Lower leg skin (tissue), 4 donors: ENCODE results near the gene ALDH3B2. TPM values are rescaled to one million over a fixed set of nuclear protein-coding genes. Genes with fewer than 3 reads are reported as not detected.

Experiments used
- DNase-seq, 2 donors: peaks; one replicate each; pipeline ENCODE4 v3.0.0-alpha.2; 2019; ENCODE audit warnings: low spot score in 2 of 2
- H3K4me3 ChIP-seq: fragments of 200-600 bp; sonication (generic); 2 replicates; pipeline ENCODE4 v1.5.1; 2017; ENCODE audit warnings: mild to moderate bottlenecking, low read depth; ENCODE audit not compliant: poor library complexity, severe bottlenecking
- POLR2A ChIP-seq, 2 donors: fragments of 450-650 bp; IDR thresholded peaks; one replicate each; pipeline ENCODE4 v1.6.1; 2016 to 2017; ENCODE audit warnings: antibody characterized with exemption in 2 of 2, mild to moderate bottlenecking in 1 of 2, moderate library complexity in 1 of 2
- WGBS, 2 donors: methylation state at CpG; one replicate each; pipeline ENCODE4 v1.1.5; 2018; 5-methylcytosine and 5-hydroxymethylcytosine counted together
- intact Hi-C: fragments of 100-400 bp; cut with DNase I; formaldehyde crosslinking; loops from one replicate; pipeline ENCODE4 v1.15.0; 2023; ENCODE audit warnings: low total_unique reads
- total RNA-seq, 4 donors: library from RNA; depleted of rRNA; stranded (reverse); fragments of >200 nt; gene quantifications; one replicate each; pipeline ENCODE4 v1.1.0, GENCODE V29; 2016
- TF ChIP-seq, protein P1 (sequence below), 3 donors: fragments of 450-650 bp; IDR thresholded peaks; one replicate each; pipeline ENCODE4 v1.5.1; 2016; ENCODE audit warnings: antibody characterized with exemption in 3 of 3, mild to moderate bottlenecking in 3 of 3, moderate library complexity in 2 of 3

Gene ALDH3B2
- total RNA-seq, 4 donors from 2014 or later = 127 to 221 (median 170) TPM

DNA sequence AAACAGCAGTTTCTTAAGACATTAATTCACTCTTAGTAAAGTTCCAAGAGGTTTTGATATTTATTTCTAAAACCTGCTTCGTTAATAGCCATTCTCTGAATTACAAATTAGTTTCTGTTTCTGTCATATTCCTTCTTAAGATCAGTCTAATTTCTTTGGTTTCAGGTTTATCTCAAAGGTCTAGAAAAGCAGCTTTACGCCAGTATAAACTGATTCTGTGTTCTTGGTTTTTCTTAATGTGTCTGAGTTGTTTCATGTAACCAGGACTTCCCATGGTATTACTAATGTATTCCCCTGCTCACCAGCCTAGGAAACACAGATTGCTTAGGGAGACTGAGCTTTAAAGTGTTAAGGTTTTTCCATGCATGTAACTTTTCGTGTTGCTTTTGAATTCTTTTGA lies 17.1 kb downstream of the ALDH3B2 start:
- H3K4me3 ChIP-seq = no peak overlapping the region
- intact Hi-C loops = no loop called here
- TF ChIP-seq, protein P1, sequence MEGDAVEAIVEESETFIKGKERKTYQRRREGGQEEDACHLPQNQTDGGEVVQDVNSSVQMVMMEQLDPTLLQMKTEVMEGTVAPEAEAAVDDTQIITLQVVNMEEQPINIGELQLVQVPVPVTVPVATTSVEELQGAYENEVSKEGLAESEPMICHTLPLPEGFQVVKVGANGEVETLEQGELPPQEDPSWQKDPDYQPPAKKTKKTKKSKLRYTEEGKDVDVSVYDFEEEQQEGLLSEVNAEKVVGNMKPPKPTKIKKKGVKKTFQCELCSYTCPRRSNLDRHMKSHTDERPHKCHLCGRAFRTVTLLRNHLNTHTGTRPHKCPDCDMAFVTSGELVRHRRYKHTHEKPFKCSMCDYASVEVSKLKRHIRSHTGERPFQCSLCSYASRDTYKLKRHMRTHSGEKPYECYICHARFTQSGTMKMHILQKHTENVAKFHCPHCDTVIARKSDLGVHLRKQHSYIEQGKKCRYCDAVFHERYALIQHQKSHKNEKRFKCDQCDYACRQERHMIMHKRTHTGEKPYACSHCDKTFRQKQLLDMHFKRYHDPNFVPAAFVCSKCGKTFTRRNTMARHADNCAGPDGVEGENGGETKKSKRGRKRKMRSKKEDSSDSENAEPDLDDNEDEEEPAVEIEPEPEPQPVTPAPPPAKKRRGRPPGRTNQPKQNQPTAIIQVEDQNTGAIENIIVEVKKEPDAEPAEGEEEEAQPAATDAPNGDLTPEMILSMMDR (IDR thresholded peaks at IDR 0.05) = no peak
- TF ChIP-seq POLR2A (IDR thresholded peaks at IDR 0.05) = no peak
- 25 to 31% methylated on average over 3 of the region's 3 CpGs for WGBS, 2 donors
- DNase-seq = no peak

DNA sequence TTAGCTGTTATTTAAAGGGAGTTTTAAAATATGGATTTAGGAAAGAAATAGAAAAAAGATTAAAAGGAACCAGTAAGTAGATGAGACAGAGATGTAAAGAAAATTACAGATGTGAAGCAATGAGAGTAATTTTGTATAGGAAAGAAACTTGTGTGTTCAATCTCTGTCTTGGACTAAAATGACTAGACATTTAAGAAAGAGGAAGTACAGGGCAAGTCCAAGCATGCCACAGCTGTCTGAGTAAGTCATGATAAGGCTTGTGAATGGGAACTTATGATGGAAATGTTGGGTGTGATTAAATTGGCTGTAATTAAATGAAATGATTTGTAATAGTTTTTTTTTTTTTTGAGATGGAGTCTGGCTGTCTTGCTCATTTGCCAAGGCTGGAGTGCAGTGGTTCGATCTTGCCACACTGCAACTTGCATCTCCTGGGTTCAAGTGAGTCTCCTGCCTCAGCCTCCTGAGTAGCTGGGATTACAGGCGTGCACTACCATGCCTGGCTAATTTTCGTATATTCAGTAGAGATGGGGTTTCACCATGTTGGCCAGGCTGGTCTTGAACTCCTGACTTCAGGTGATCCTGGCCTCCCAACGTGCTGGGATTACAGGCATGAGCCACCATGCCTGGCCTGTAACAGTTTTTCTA lies 18.0 kb downstream of the ALDH3B2 start:
- DNase-seq = no peak
- WGBS, 2 donors = 49 to 50% methylated on average over 4 of the region's 4 CpGs
- intact Hi-C loops = no loop called here
- TF ChIP-seq, protein P1 (IDR thresholded peaks at IDR 0.05) = no peak
- no peak for TF ChIP-seq POLR2A (IDR thresholded peaks at IDR 0.05)
- no peak overlapping the region for H3K4me3 ChIP-seq

DNA sequence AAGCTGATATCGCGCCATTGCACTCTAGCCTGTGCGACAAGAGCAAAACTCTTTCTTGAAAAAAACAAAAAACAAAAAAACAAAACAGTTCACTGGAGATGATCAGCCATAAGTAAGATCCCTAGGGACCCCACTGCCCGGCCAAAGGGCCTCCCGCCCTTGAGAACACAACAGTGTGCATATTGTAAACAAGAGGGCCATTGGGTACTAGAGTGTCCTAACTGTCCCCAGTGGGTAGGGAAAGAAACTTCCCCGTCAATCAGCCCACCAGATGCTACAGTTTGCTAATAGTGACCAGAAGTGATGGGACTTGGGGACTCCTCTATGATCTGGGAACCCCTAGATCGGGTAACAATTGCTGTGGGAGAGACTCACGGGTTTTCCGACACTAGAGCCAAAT lies 20.2 kb downstream of the ALDH3B2 start:
- no peak overlapping the region for H3K4me3 ChIP-seq
- TF ChIP-seq, protein P1 (IDR thresholded peaks at IDR 0.05) = no peak
- no peak for TF ChIP-seq POLR2A (IDR thresholded peaks at IDR 0.05)
- intact Hi-C loops = no loop called here
- DNase-seq = peak in 1 of 2 donors; percentile 53
- 74 to 79% methylated on average over 9 of the region's 9 CpGs for WGBS, 2 donors

DNA sequence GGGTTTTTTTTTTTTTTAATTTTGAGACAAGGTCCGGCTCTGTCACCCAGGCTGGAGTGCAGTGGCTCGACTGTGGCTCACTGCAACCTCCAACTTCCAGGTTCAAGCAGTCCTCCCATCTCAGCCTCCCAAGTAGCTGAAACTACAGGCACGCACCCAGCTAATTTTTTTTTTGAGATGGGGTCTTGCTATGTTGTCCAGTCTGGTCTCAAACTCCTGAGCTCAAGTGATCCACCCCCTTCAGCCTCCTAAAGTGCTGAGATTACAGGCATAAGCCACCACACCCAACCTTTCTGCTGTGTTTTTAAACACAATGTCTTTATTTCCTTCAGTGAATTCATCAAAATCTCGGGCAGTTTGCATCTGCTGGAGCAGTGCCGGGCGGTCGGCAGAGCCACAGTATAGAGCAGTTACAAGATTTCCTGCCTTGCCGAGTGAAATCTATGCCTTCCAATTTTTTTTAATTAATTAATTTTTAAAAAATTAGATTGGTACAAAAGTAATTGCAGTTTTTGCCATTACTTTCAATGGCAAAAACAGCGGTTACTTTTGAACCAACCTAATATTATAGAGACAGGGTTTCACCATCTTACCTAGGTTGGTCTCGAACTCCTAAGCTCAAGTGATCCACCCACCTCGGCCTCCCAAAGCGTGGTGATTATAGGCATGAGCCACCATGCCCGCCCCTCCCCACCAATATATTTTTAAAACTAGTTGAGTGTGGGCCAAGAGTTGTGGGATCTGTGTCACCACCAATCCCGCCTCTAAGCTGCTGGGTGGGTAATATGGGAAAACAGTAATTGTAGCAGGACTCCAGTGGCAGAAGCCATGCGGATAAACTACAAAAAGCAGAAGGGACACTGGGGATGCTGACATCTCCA lies 21.2 kb downstream of the ALDH3B2 start:
- no peak overlapping the region for H3K4me3 ChIP-seq
- intact Hi-C loops = no loop called here
- WGBS, 2 donors = 78 to 80% methylated on average over 15 of the region's 15 CpGs
- TF ChIP-seq, protein P1 (IDR thresholded peaks at IDR 0.05) = no peak
- TF ChIP-seq POLR2A (IDR thresholded peaks at IDR 0.05) = no peak
- DNase-seq = peak in 1 of 2 donors; percentile 61

DNA sequence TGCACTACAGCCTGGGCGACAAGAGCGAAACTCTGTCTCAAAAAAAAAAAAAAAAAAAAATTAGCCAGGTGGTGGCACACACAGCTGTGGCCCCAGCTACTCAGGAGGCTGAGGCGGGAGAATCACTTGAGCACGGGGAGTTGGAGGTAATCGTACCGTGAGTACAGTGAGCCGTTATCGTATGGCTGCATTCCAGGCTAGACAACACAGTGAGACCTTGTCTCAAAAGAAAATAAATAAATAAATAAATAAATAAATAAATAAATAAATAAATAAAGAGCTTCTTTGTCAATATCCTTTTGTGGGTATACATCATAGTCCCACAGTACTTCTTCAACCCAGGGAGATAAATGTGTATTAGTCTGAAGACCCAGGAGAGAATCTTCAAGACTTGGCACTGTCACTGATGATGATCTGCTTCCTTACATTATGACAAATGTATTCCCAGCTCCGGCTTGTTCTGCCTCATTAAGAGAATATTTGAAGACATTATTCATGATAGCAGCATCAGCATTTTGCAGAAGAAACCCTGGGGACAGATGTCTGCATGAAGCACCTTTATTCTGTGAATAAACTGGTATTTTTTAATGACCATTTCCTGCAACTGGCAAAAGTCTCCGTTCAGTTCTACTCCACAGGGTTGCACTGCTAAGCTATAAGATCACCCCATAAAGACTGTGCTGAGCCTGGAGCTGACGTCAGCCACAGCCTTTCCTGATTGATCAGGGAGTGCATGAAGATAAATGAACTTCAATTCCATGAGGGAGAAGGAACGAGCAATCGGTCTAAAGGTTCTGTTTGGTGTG lies 22.2 kb downstream of the ALDH3B2 start:
- TF ChIP-seq, protein P1 (IDR thresholded peaks at IDR 0.05) = no peak
- no peak overlapping the region for H3K4me3 ChIP-seq
- DNase-seq = no peak
- intact Hi-C loops = no loop called here
- 32 to 36% methylated on average over 13 of the region's 13 CpGs for WGBS, 2 donors
